GM12891 (cell line): ENCODE measurements around the gene POGLUT2.

Source experiments
- DNase-seq: peaks from one replicate; pipeline ENCODE4 v3.0.0; 2011; ENCODE audit warnings: low spot score; ENCODE audit not compliant: insufficient read length
- FAIRE-seq: peaks from 2 replicates; lab custom pipeline; 2011; peaks lifted over from hg19 to GRCh38; lab: Jason Lieb, UNC
- PAX5 ChIP-seq: IDR thresholded peaks from 2 replicates; pipeline ENCODE4 v1.6.1; 2011; ENCODE audit warnings: low read length, moderate library complexity, mild to moderate bottlenecking; ENCODE audit not compliant: insufficient read depth, severe bottlenecking
- POLR2A ChIP-seq: IDR thresholded peaks from 2 replicates; pipeline ENCODE4 v1.6.1; 2011; ENCODE audit warnings: low read depth, low read length, control low read depth
- POLR2AphosphoS5 ChIP-seq: IDR thresholded peaks from 2 replicates; pipeline ENCODE4 v1.6.1; 2011; ENCODE audit warnings: low read depth, low read length, control low read depth
- POU2F2 ChIP-seq: IDR thresholded peaks from 2 replicates; pipeline ENCODE4 v1.6.1; 2011; ENCODE audit warnings: low read depth, mild to moderate bottlenecking, control low read depth, low read length, moderate library complexity
- SPI1 ChIP-seq: IDR thresholded peaks from 2 replicates; pipeline ENCODE4 v1.6.1; 2011; ENCODE audit warnings: low read depth, low read length, control low read depth
- TAF1 ChIP-seq: IDR thresholded peaks from 2 replicates; pipeline ENCODE4 v1.6.1; 2011; ENCODE audit warnings: low read depth, low read length, control low read depth

POGLUT2 gene

DNA sequence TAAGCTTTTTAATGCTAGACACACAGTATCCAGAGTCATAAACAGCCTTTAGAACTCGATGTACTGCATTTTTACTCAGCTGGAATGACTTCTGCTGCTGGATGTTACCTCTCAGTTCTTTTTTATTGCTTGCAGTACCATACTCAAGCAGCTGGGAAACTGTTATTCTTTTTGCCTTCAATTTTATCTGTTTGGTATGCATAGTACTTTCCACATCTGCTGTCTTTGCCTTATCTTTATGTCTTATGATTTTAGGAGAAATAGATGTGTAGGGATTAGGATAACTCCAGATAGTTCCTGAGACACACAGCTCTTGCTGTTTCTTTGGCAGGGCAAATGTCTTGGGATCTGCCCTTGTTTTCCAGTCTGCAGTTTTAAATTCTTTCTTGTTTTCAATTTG, 56.7 kb downstream of the POGLUT2 start:
- TF ChIP-seq TAF1 (no peak), POLR2A (no peak), POLR2AphosphoS5 (no peak), SPI1 (no peak), PAX5 (no peak), POU2F2 (no peak)
- FAIRE-seq (no peak), DNase-seq (no peak)
